ENCODE data around the gene KRTAP10-12.

DNA sequence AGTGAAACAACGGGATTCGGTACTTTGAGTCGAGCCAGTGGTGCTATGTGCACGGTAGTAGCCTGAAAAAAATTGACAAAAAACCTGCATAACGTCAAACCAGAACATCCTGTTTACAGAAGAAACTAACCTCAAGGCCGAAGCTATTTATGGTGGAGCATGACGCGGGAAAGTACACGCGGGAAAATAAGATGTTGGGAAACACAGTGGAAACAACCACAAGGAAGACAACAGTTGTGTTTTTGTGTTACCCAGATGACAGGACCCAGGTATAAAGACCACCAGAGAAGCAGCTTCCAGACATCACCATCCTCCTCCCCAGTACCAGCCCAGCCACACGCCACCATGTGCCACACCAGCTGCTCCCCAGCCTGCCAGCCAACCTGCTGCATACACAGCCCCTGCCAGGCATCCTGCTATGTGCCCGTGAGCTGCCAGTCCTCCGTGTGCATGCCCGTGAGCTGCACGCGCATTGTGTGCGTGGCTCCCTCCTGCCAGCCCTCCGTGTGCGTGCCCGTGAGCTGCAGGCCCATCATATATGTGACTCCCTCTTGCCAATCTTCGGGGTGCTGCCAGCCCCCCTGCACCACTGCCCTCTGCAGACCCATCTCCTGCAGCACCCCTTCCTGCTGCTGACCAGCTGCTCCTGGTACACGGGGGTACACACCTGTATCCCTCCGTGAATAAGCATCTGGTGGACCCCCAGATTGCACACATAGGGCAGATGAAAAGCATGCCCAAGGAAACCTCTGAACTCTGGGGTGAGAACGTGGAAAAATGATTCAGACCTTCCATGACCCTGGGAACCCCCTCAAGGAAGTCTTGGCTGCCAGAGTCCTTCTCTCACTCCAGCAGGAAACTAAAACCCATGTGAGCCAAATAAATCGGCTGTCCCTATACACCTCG is 39.1 kb upstream of the KRTAP10-12 start, which contains the start of gene KRTAP12-3:
- TF ChIP-seq POLR2A (IDR thresholded peaks at IDR 0.05; ENCODE audit: low read depth, low read length) (no peak), POLR2AphosphoS5 (IDR thresholded peaks at IDR 0.05; ENCODE audit: low read depth, low read length) (no peak)
